Heart left ventricle (tissue), 13 donors: ENCODE measurements around the gene ORAI2.

Experiments used
- POLR2A ChIP-seq, 2 donors: fragments of 450-650 bp; IDR thresholded peaks; one replicate each; pipeline ENCODE4 v1.6.1; 2017; ENCODE audit warnings: antibody characterized with exemption in 2 of 2, mild to moderate bottlenecking in 2 of 2, moderate library complexity in 2 of 2
- TF ChIP-seq, protein P1 (sequence below), 12 donors: fragments of 200-600 bp; sonication (generic) in 4 of 12; IDR thresholded peaks; one replicate each; pipeline versions ENCODE4 v1.5.0 to v1.8.0; 2018 to 2022; ENCODE audit warnings: antibody characterized with exemption in 12 of 12, mild to moderate bottlenecking in 5 of 12
- donor health status: ischemic (EF 13 %, LVEDD 7.1; RV severe dilation, severe dysfunction).
- donor health status: DM: no; HTN: yes; CAD: no.
- donor health status: DM: no; HTN: no; CAD: no.
- donor health status: ischemic (EF 25% LVEDD 6.9; RV normal size, moderate dysfunction).
- donor health status: ischemic (EF 25% LVEDD 5.7; RV mildly dilated, moderate dysfunction).
- donor health status: ischemic (EF 35%, LVEDD 5.7; RV mildly dilated, moderate dysfunction).
- donor health status: nonischemic (EF 11% LVEDD 7.7; RV severe dilation, severe dysfunction).
- donor health status: DM: yes; HTN: yes; CAD: no.
- donor health status: PGD.
- donor health status: ischemic (EF 29% LVEDD 5.4; RV normal size, mild dysfunction).
- donor health status: nonischemic (EF 23%, LVEDD 6.1; RV moderate dilation, normal function).

GRCh38 chr7:102439963-102440795 is 6.8 kb downstream of the ORAI2 start:
- TF ChIP-seq, protein P1, sequence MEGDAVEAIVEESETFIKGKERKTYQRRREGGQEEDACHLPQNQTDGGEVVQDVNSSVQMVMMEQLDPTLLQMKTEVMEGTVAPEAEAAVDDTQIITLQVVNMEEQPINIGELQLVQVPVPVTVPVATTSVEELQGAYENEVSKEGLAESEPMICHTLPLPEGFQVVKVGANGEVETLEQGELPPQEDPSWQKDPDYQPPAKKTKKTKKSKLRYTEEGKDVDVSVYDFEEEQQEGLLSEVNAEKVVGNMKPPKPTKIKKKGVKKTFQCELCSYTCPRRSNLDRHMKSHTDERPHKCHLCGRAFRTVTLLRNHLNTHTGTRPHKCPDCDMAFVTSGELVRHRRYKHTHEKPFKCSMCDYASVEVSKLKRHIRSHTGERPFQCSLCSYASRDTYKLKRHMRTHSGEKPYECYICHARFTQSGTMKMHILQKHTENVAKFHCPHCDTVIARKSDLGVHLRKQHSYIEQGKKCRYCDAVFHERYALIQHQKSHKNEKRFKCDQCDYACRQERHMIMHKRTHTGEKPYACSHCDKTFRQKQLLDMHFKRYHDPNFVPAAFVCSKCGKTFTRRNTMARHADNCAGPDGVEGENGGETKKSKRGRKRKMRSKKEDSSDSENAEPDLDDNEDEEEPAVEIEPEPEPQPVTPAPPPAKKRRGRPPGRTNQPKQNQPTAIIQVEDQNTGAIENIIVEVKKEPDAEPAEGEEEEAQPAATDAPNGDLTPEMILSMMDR (IDR thresholded peaks at IDR 0.05), result no peak
- TF ChIP-seq POLR2A (IDR thresholded peaks at IDR 0.05), result no peak
